Ovary (tissue), 9 donors: Measurements from ENCODE around the gene INTS13. TPM values are rescaled to one million over a fixed set of nuclear protein-coding genes. Genes with fewer than 3 reads are reported as not detected.

Experiments
- DNase-seq, 5 donors: peaks; one replicate each; pipeline ENCODE4 v3.0.0-alpha.2; 2019 to 2020
- H3K27ac ChIP-seq, 2 donors: fragments of 200-600 bp; one replicate each; pipeline versions ENCODE4 v1.5.1 to v1.8.0; 2019 to 2022
- H3K27me3 ChIP-seq: fragments of 200-600 bp; one replicate; pipeline ENCODE4 v1.8.0; 2022
- H3K36me3 ChIP-seq: fragments of 200-600 bp; sonication (generic); one replicate; pipeline ENCODE4 v1.5.1; 2019
- H3K4me1 ChIP-seq: one replicate; pipeline ENCODE4 v1.8.1; 2013; ENCODE audit warnings: mild to moderate bottlenecking, moderate library complexity; ENCODE audit not compliant: insufficient read depth
- H3K4me3 ChIP-seq: fragments of 200-600 bp; sonication (generic); one replicate; pipeline ENCODE4 v1.5.1; 2017
- H3K9me3 ChIP-seq, 2 donors: fragments of 200-600 bp in 1 of 2; sonication (generic) in 1 of 2; one replicate each; pipeline versions ENCODE4 v1.5.1 to v1.8.1; 2013 to 2019; ENCODE audit warnings: mild to moderate bottlenecking in 1 of 2, moderate library complexity in 1 of 2
- CTCF ChIP-seq, 3 donors: fragments of 450-650 bp in 2 of 3; fragments of 200-600 bp in 1 of 3; IDR thresholded peaks; one replicate each; pipeline versions ENCODE4 v1.5.1 to v1.8.0; 2016 to 2022; ENCODE audit warnings: antibody characterized with exemption in 3 of 3, mild to moderate bottlenecking in 1 of 3
- EP300 ChIP-seq: sonication (generic); formaldehyde crosslinking; IDR thresholded peaks from one replicate; pipeline ENCODE4 v1.6.1; 2017; ENCODE audit warnings: antibody characterized with exemption
- POLR2A ChIP-seq: fragments of 450-650 bp; IDR thresholded peaks from one replicate; pipeline ENCODE4 v1.6.1; 2017; ENCODE audit warnings: antibody characterized with exemption, mild to moderate bottlenecking, moderate library complexity
- WGBS, 3 donors: extraction: QIAGEN DNeasy Blood & Tissue Kit in 1 of 3; methylation state at CpG; one replicate each; pipeline versions ENCODE4 v1.1.5 to v1.1.7; 2013 to 2017; 5-methylcytosine and 5-hydroxymethylcytosine counted together
- intact Hi-C, 4 donors: fragments of 100-400 bp; cut with DNase I; formaldehyde crosslinking; loops; one replicate each; pipeline versions ENCODE4 v1.11.0 to v1.15.1; 2022 to 2023
- polyA plus RNA-seq, 2 donors: library from polyadenylated mRNA; stranded (reverse); fragments of 200-250 nt in 1 of 2; fragments of 350-450 nt in 1 of 2; fragmentation: Illumina TruSeq in 1 of 2; extraction: RNeasy Lipid Tissue Mini Kit (QIAGEN cat#74804) in 1 of 2; gene quantifications; one replicate each; pipeline ENCODE4 v1.2.3, GENCODE V29; 2013 to 2014
- total RNA-seq, 7 donors: library from RNA; depleted of rRNA in 2 of 7; stranded (reverse); fragments of >200 nt in 2 of 7; fragmentation: NEBNext Ultra II Directional in 3 of 7; extraction: Animal tissue kit (Norgen Biotek cat#: 25700) in 3 of 7; gene quantifications; one replicate each; pipeline versions ENCODE4 v1.1.0 to v1.2.4, GENCODE V29; 2016 to 2023
- donor health status: DM: no; HTN: no; CAD: no; lungs with moderate emphysema.
- donor health status: DM: no; HTN: no; CAD: no.
- donor health status: Bipolar disorder and iron deficiency.
- donor health status: DM: yes; HTN: yes; CAD: no.
- donor health status: DM: no; HTN: no; CAD: no.
- donor health status: DM: yes; HTN: yes; CAD: no.

Gene INTS13
- total and polyA plus RNA-seq, 9 donors, result 10.4 to 18.1 (median 16.3) TPM

GRCh38 chr12:26929590-26929989 is 8.2 kb downstream of the INTS13 start:
- no peak overlapping the region for H3K27ac ChIP-seq
- no peaks in the 10 kb centered on the region for H3K4me1 ChIP-seq
- H3K36me3 ChIP-seq, result no peaks in the 10 kb centered on the region
- H3K9me3 ChIP-seq, result no peaks in the 10 kb centered on the region
- whole genome bisulfite sequencing, 3 donors, result 93 to 98% (median 98%) methylated on average over 2 of the region's 2 CpGs
- H3K4me3 ChIP-seq, result no peak overlapping the region
- no peaks in the 10 kb centered on the region for H3K27me3 ChIP-seq
- no peak for TF ChIP-seq POLR2A
- TF ChIP-seq CTCF (IDR thresholded peaks at IDR 0.05), result no peak
- no peak for TF ChIP-seq EP300
- DNase-seq, result no peak
- intact Hi-C loops, result no loop called here

- TF ChIP-seq POLR2A (no peak), CTCF (IDR thresholded peaks at IDR 0.05) (no peak), EP300 (no peak)
- 91 to 95% (median 91%) methylated on average over 5 of the region's 5 CpGs for WGBS, 3 donors
- H3K9me3 ChIP-seq, result no peaks in the 10 kb centered on the region
- H3K4me3 ChIP-seq, result no peak overlapping the region
- H3K4me1 ChIP-seq, result no peaks in the 10 kb centered on the region
- DNase-seq, result no peak
- intact Hi-C loops, result no loop called here
- no peaks in the 10 kb centered on the region for H3K27me3 ChIP-seq
- no peaks in the 10 kb centered on the region for H3K36me3 ChIP-seq
- H3K27ac ChIP-seq, result no peak overlapping the region
Measured at GRCh38 chr12:26928661-26929060, 9.1 kb downstream of the INTS13 start.

- no peaks in the 10 kb centered on the region for H3K36me3 ChIP-seq
- intact Hi-C loops, result no loop called here
- H3K9me3 ChIP-seq, result no peaks in the 10 kb centered on the region
- H3K4me1 ChIP-seq, result no peaks in the 10 kb centered on the region
- WGBS, 3 donors, result 84 to 91% (median 85%) methylated on average over 3 of the region's 3 CpGs
- DNase-seq, result no peak
- H3K27ac ChIP-seq, result no peak overlapping the region
- no peaks in the 10 kb centered on the region for H3K27me3 ChIP-seq
- no peak for TF ChIP-seq EP300
- TF ChIP-seq POLR2A, result no peak
- TF ChIP-seq CTCF (IDR thresholded peaks at IDR 0.05), result no peak
- no peak overlapping the region for H3K4me3 ChIP-seq
Measured at GRCh38 chr12:26921886-26922285, 15.9 kb downstream of the INTS13 start.

- no peak for DNase-seq
- intact Hi-C loops, result no loop called here
- H3K27ac ChIP-seq, result no peak overlapping the region
- H3K9me3 ChIP-seq, result no peaks in the 10 kb centered on the region
- TF ChIP-seq POLR2A, result no peak
- no peak for TF ChIP-seq EP300
- TF ChIP-seq CTCF (IDR thresholded peaks at IDR 0.05), result no peak
- H3K4me1 ChIP-seq, result no peaks in the 10 kb centered on the region
- no peaks in the 10 kb centered on the region for H3K27me3 ChIP-seq
- WGBS, 3 donors, result 89 to 99% (median 91%) methylated on average over 2 of the region's 2 CpGs
- H3K36me3 ChIP-seq, result no peaks in the 10 kb centered on the region
- no peak overlapping the region for H3K4me3 ChIP-seq
Measured at GRCh38 chr12:26919216-26919555, 18.6 kb downstream of the INTS13 start.
